Chondrocyte (in vitro differentiated cells): ENCODE measurements around the gene GRPEL2. TPM values are rescaled to one million over a fixed set of nuclear protein-coding genes. Genes with fewer than 3 reads are reported as not detected.
A peak's percentile ranks its signal among the peaks of the same experiment; 100 is the strongest.

Source experiments
- DNase-seq: peaks from one replicate; pipeline ENCODE4 v3.0.0; 2021; ENCODE audit warnings: mixed read lengths, low spot score
- H3K27ac Mint-ChIP-seq: one replicate; pipeline ENCODE4 v1.8.0; 2021; ENCODE audit warnings: mild to moderate bottlenecking, moderate library complexity, mixed read lengths; ENCODE audit not compliant: unreplicated experiment
- H3K27me3 Mint-ChIP-seq: 2 replicates; pipeline ENCODE4 v1.8.0; 2021; ENCODE audit warnings: low read depth, mixed read lengths
- H3K36me3 Mint-ChIP-seq: 2 replicates; pipeline ENCODE4 v1.8.0; 2021; ENCODE audit warnings: low read depth, mixed read lengths
- H3K4me1 Mint-ChIP-seq: 2 replicates; pipeline ENCODE4 v1.8.0; 2021; ENCODE audit warnings: low read depth, mild to moderate bottlenecking, mixed read lengths
- H3K4me3 Mint-ChIP-seq: one replicate; pipeline ENCODE4 v1.8.0; 2021; ENCODE audit warnings: mild to moderate bottlenecking, moderate library complexity, mixed read lengths; ENCODE audit not compliant: unreplicated experiment
- H3K9me3 Mint-ChIP-seq: 2 replicates; pipeline ENCODE4 v1.8.0; 2021; ENCODE audit warnings: low read depth, mixed read lengths
- total RNA-seq: library from RNA; stranded (reverse); gene quantifications from 3 replicates; pipeline ENCODE4 v1.2.1, GENCODE V29; 2021
- TF ChIP-seq, protein P1 (sequence below): fragments of 200-600 bp; sonication (generic); IDR thresholded peaks from 2 replicates; pipeline ENCODE4 v1.5.0; 2021; ENCODE audit warnings: antibody characterized with exemption, mild to moderate bottlenecking, moderate library complexity

GRPEL2 gene
- total RNA-seq, 1 donor from 2014 or later, result 27.3 TPM

DNA sequence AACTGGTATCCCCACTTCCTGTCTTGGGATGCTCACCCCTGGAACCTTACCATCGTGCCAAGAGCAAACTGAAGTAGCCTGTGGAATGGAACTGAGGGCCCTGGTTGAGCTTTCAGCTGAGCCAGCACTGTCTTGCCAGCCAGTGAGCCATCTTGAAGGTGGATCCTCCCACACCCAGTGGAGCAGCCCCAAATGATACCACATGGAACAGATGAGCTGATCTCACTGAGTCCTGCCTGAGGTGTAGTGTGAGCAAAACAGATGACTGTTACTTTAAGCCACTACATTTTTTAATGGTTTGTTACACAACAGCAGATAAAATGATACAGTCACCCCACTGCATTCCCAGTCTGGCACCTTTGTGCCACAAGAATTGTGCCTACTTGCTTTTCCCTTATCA lies 10.4 kb downstream of the GRPEL2 start:
- no peaks in the 10 kb centered on the region for H3K9me3 Mint-ChIP-seq
- no peak overlapping the region for H3K4me3 Mint-ChIP-seq
- no peak for DNase-seq
- peaks cover 12% of the 10 kb centered on the region for H3K4me1 Mint-ChIP-seq
- TF ChIP-seq, protein P1, sequence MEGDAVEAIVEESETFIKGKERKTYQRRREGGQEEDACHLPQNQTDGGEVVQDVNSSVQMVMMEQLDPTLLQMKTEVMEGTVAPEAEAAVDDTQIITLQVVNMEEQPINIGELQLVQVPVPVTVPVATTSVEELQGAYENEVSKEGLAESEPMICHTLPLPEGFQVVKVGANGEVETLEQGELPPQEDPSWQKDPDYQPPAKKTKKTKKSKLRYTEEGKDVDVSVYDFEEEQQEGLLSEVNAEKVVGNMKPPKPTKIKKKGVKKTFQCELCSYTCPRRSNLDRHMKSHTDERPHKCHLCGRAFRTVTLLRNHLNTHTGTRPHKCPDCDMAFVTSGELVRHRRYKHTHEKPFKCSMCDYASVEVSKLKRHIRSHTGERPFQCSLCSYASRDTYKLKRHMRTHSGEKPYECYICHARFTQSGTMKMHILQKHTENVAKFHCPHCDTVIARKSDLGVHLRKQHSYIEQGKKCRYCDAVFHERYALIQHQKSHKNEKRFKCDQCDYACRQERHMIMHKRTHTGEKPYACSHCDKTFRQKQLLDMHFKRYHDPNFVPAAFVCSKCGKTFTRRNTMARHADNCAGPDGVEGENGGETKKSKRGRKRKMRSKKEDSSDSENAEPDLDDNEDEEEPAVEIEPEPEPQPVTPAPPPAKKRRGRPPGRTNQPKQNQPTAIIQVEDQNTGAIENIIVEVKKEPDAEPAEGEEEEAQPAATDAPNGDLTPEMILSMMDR, result no peak
- peak overlapping the region; percentile 29 for H3K27ac Mint-ChIP-seq
- H3K36me3 Mint-ChIP-seq, result peaks cover 23% of the 10 kb centered on the region
- no peaks in the 10 kb centered on the region for H3K27me3 Mint-ChIP-seq

DNA sequence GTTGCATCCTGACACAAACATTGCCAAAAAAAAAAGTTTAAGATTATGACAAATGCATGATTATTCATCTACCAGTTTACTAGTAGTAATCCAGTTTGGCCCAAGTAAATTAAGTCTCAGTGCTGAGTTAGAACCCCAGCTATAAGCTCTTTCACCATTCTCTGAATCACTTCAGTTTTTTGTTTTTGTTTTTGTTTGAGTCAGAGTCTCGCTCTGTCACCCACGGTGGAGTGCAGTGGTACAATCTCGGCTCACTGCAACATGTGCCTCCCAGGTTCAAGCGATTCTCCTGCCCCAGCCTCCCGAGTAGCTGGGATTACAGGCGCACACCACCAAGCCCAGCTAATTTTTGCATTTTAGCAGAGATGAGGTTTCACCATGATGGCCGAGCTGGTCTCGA lies 11.1 kb downstream of the GRPEL2 start:
- TF ChIP-seq, protein P1, result no peak
- no peaks in the 10 kb centered on the region for H3K9me3 Mint-ChIP-seq
- no peak overlapping the region for H3K27ac Mint-ChIP-seq
- peaks cover 12% of the 10 kb centered on the region for H3K4me1 Mint-ChIP-seq
- DNase-seq, result no peak
- H3K36me3 Mint-ChIP-seq, result peaks cover 19% of the 10 kb centered on the region
- H3K4me3 Mint-ChIP-seq, result no peak overlapping the region
- no peaks in the 10 kb centered on the region for H3K27me3 Mint-ChIP-seq

DNA sequence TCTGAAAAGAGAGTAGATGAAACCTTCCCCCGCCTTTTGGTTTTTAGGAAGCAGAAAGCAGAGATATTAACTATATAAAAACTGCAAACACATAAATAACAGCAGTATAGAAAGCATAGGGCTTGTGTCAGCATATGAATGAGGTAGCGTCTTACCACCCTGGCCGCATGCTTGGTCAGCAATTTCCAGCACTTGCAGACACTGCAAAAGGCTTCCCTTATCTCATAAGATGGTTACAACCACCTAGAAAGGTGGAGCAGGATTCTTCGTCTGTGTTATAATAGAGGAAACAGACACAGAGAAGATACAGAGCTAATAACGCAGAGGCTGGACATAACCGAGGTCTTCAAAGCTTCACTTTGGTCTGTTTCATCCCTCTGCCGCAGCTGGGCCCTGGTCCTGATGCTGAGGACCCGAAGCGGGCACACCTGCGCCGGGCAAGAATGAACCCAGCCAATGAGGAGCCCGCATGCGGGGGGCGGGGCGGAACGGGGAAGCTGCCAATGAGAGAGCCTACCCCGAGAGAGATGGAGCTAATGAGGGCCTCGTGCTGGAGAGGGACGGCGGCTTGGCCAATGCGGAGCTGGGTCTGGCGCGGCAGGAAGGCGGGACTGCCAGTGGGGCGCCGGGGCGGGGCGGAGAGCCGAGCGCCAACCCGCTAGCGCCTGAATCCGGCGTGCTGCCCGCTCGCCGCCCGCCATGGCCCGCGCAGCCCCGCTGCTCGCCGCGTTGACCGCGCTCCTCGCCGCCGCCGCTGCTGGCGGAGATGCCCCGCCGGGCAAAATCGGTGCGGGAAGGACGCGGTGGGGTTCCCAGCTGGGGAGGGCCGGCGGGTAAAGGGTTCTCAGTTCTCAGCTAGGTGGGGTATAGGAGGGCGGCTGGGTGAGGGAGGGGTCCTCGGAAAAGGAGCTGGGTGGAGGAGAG lies 12.3 kb downstream of the GRPEL2 start, which contains the start of gene PCYOX1L:
TSS of gene PCYOX1L (plus strand) at position 677 of the 924 bp plus-strand sequence. CDS start at position 700, 23 bp downstream.
- peaks cover 12% of the 10 kb centered on the region for H3K4me1 Mint-ChIP-seq
- peak within 1 kb of the TSS; percentile 86 for H3K4me3 Mint-ChIP-seq
- TF ChIP-seq, protein P1, result no peak
- peaks cover 11% of the 10 kb centered on the region for H3K36me3 Mint-ChIP-seq
- H3K27ac Mint-ChIP-seq, result peak within 1 kb of the TSS; percentile 74
- DNase-seq, result peak; percentile 97
- no peaks in the 10 kb centered on the region for H3K9me3 Mint-ChIP-seq
- H3K27me3 Mint-ChIP-seq, result no peaks in the 10 kb centered on the region

DNA sequence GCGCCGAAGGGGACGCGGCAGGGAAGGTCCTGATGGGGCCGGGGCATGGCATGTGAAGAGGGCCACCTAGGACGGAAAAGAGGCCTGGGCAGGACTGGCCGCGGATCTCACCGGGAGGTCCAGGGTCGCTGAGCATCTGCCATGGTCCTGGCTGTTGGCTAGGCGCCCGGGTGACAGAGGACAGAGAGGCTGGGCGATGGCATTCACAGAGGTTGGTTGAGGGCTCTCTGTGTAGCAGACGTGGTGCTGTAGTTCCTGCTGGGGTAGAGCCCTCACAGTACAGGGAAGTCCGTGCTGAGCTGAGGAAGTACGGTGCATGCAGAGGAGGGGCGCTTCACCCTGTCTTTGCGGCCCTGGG lies 13.0 kb downstream of the GRPEL2 start:
- Mint-ChIP-seq H3K4me1 (peaks cover 12% of the 10 kb centered on the region), H3K9me3 (no peaks in the 10 kb centered on the region), H3K27me3 (no peaks in the 10 kb centered on the region), H3K36me3 (peaks cover 11% of the 10 kb centered on the region), H3K4me3 (peak overlapping the region; percentile 86), H3K27ac (peak overlapping the region; percentile 74)
- DNase-seq, result no peak
- TF ChIP-seq, protein P1, result no peak

DNA sequence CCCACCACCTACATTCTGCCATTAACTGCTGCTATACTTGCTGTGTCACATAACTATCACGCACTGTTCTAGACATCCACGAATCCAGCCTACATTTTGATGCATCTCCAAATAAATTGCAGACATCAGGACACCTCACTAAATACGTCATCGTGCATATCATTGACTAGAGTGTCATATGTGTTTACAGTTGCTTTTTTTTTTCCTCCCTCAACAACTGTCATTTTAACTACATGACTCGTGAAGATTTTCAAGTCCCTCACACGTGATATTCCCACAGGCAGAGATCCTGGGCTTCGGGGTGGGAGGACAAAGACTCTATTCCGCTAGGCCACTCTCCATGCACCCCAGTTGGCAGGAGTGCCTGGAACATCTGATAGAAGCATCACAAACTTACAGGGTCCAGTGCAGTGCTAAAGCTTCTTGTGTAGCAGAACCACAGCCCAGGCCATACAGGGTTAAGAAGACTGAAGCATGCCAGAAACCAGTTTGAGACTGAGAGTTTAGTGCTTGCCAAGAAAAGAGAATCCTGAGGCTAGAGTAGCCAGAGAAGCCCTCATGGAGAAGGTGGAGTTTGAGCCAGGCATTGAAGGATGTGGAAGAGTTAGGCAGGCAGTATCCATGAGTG lies 13.7 kb downstream of the GRPEL2 start:
- TF ChIP-seq, protein P1, result no peak
- no peaks in the 10 kb centered on the region for H3K9me3 Mint-ChIP-seq
- H3K4me1 Mint-ChIP-seq, result peaks cover 12% of the 10 kb centered on the region
- H3K27ac Mint-ChIP-seq, result no peak overlapping the region
- no peak overlapping the region for H3K4me3 Mint-ChIP-seq
- no peaks in the 10 kb centered on the region for H3K27me3 Mint-ChIP-seq
- DNase-seq, result no peak
- peaks cover 9% of the 10 kb centered on the region for H3K36me3 Mint-ChIP-seq
